GM10266 (cell line): ENCODE data around the gene CD22.
"Not testable (repeated sequence)": the region's sequence is repeated elsewhere in the genome, so short reads cannot be mapped to it uniquely, and the experiment has no call there.

Experiments used
- DNase-seq: peaks from one replicate; pipeline ENCODE4 v3.0.0; 2012; ENCODE audit errors: extremely low spot score
- TF ChIP-seq, protein P1 (sequence below): IDR thresholded peaks from 2 replicates; pipeline ENCODE4 v1.5.1; 2012; ENCODE audit warnings: mild to moderate bottlenecking, low read depth; ENCODE audit not compliant: control insufficient read depth, insufficient read depth; ENCODE audit errors: missing control alignments

CD22 gene

DNA sequence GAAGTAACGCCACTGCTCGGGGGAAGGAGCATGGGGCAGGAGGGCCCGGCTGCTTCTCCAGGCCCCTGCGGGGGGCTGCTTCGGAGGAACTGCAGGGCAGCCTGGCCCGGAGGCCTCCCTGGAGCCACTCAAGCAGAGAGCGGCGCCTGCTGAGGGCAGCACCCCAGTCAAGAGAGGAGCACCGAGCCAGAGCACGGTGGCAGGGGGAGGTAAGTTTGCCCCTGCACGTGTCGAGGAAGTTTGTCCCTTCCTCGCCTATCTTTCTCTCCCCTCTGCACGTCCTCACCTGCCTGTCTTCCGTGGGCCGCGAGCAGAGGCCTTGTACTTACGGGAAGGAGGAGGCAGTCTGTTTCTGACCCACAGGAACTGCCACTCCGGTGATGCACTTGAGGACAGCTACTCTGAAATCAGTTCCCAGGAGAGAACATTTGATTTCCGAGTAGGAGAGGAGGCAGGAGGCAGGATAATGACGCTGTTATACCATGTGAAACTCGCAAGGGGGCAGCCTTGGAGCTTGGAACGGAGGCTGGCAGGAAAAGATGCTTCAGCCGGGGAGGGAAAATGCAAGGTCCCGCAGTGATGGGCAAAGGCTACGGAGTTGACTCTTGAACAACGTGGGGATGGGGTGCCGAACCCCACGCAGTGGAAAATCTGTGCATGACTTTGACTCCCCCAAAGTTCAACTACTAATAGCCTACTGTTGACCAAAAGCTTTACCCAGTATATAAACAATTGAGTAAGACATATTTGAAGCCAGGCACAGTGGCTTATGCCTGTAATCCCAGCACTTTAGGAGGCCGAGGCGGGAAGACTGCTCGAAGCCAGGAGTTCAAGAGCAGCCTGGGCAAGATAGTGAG, 23.7 kb downstream of the CD22 start:
- TF ChIP-seq, protein P1, sequence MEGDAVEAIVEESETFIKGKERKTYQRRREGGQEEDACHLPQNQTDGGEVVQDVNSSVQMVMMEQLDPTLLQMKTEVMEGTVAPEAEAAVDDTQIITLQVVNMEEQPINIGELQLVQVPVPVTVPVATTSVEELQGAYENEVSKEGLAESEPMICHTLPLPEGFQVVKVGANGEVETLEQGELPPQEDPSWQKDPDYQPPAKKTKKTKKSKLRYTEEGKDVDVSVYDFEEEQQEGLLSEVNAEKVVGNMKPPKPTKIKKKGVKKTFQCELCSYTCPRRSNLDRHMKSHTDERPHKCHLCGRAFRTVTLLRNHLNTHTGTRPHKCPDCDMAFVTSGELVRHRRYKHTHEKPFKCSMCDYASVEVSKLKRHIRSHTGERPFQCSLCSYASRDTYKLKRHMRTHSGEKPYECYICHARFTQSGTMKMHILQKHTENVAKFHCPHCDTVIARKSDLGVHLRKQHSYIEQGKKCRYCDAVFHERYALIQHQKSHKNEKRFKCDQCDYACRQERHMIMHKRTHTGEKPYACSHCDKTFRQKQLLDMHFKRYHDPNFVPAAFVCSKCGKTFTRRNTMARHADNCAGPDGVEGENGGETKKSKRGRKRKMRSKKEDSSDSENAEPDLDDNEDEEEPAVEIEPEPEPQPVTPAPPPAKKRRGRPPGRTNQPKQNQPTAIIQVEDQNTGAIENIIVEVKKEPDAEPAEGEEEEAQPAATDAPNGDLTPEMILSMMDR = peak; percentile 82
- peak; percentile 89 for DNase-seq

GRCh38 chr19:35353635-35354034, 24.6 kb downstream of the CD22 start:
- DNase-seq = no peak
- TF ChIP-seq, protein P1 = no peak

- no peak for DNase-seq
- TF ChIP-seq, protein P1 = no peak
Observed at GRCh38 chr19:35354898-35355297, 25.9 kb downstream of the CD22 start.

GRCh38 chr19:35355791-35356460, 26.9 kb downstream of the CD22 start:
- TF ChIP-seq, protein P1 = no peak
- no peak for DNase-seq

GRCh38 chr19:35357867-35358573, 29.0 kb downstream of the CD22 start, which contains the start of gene FFAR3:
FFAR3 (plus strand) TSS chr19:35358460; CDS start chr19:35358891, 431 bp downstream.
- TF ChIP-seq, protein P1 = no peak
- DNase-seq = no peak

- not testable (repeated sequence) for DNase-seq
- TF ChIP-seq, protein P1 = peak; percentile 5
Observed at GRCh38 chr19:35358834-35359233, 29.8 kb downstream of the CD22 start.

- not testable (repeated sequence) for DNase-seq
Observed at GRCh38 chr19:35359395-35359794, 30.4 kb downstream of the CD22 start.

GRCh38 chr19:35360081-35360480, 31.1 kb downstream of the CD22 start:
- DNase-seq = not testable (repeated sequence)
